HG02588 (cell line): Measurements from ENCODE around the gene ABCA6.
"Not testable (repeated sequence)": the region's sequence is repeated elsewhere in the genome, so short reads cannot be mapped to it uniquely, and the experiment has no call there.

ENCODE experiments used
- ATAC-seq: cut with Tn5 transposase; IDR thresholded peaks from one replicate; pipeline ENCODE4 v1.9.1; 2021; ENCODE audit warnings: mild to moderate bottlenecking, moderate library complexity; ENCODE audit not compliant: unreplicated experiment

ABCA6 gene, protein sequence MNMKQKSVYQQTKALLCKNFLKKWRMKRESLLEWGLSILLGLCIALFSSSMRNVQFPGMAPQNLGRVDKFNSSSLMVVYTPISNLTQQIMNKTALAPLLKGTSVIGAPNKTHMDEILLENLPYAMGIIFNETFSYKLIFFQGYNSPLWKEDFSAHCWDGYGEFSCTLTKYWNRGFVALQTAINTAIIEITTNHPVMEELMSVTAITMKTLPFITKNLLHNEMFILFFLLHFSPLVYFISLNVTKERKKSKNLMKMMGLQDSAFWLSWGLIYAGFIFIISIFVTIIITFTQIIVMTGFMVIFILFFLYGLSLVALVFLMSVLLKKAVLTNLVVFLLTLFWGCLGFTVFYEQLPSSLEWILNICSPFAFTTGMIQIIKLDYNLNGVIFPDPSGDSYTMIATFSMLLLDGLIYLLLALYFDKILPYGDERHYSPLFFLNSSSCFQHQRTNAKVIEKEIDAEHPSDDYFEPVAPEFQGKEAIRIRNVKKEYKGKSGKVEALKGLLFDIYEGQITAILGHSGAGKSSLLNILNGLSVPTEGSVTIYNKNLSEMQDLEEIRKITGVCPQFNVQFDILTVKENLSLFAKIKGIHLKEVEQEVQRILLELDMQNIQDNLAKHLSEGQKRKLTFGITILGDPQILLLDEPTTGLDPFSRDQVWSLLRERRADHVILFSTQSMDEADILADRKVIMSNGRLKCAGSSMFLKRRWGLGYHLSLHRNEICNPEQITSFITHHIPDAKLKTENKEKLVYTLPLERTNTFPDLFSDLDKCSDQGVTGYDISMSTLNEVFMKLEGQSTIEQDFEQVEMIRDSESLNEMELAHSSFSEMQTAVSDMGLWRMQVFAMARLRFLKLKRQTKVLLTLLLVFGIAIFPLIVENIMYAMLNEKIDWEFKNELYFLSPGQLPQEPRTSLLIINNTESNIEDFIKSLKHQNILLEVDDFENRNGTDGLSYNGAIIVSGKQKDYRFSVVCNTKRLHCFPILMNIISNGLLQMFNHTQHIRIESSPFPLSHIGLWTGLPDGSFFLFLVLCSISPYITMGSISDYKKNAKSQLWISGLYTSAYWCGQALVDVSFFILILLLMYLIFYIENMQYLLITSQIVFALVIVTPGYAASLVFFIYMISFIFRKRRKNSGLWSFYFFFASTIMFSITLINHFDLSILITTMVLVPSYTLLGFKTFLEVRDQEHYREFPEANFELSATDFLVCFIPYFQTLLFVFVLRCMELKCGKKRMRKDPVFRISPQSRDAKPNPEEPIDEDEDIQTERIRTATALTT (N-terminal part only)

DNA sequence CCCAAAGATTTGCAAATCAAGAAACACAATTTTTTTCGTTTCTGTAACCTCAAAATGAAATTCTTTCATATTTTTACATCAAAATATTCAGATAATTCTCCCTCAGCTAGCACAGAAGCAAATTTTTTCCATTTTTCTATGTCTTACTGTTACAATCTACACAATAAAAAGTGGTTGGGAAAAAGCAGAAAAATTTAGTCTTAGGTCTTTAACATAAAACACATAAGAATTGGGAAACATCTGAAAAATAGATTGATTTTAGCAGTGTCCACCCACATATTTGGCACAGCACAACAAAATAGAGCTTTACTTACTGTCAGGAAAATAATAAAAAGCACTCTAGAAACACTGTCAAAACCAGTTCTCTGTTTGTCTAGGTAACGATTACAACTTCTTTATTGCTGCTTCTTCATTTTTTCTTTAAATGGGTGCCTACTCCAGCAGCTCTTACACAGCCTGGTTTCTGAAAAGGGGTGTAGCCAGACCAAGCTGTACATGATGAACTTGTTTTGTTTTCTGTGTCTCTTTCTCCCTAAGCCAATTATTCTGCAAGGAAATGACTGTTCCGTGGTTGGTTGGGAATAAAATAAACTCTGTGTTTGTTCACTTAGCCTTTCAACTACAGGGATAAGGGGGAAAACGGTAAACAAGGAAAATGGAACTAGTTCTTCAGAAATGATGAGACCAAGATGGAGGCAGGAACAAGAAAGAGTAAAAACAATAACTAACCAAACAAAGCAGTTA lies at the start of gene ABCA6:
Gene ABCA6, minus strand, starts transcription at position 465 of the 744 bp plus-strand sequence. CDS start 1,192 bp downstream, outside the sequence.
- no peak for ATAC-seq

DNA sequence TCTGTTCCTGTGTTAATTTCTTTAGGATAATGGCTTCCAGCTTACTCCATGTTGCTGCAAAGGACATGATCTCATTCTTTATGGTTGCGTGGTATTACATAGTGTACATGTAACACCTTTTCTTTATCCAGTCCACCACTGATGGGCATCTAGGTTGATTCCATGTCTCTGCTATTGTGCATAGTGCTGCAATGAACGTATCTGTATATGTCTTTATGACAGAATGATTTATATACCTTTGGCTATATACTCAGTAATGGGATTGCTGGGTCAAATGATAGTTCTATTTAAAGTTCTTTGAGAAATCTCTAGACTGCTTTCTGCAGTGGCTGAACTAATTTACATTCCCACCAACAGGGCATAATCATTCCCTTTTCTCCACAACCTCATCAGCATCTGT lies 47.1 kb upstream of the ABCA6 start:
- no peak for ATAC-seq

GRCh38 chr17:69188064-69188463 lies 46.4 kb upstream of the ABCA6 start:
- no peak for ATAC-seq

GRCh38 chr17:69187294-69187693 lies 45.6 kb upstream of the ABCA6 start:
- no peak for ATAC-seq

DNA sequence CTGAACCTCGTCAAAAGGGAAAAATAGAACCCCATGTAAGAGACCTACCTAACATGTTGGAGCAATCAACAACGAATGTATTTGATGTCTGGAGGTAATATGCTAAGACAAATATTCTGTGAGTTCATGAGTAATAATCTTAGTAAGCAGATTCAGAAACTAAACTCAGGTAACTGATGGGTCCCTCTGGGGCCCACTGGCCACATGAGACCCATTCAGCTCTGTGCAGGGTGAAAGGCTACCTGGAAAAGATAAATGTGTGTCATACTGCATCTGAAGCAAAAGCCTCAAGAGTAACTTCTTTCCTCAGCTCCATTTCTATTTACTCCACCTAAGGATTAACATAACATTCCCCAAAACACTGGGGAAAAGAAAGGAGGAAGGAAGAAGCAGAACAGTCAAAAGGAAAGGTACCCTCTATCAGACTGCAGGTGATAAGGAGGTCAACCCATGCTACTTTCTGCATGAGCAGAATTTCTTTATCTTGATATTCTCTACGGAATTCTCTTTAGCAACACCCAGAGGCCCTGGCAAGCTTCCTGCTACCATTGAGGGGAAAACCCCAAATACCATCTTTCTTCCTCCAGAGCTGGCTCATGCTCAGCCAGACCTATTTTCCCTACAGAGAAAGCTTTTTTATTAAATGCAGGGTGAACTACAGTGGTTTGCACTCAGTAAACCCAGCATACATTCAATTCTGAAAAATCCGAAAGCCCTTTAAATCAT lies 37.7 kb upstream of the ABCA6 start:
- no peak for ATAC-seq

DNA sequence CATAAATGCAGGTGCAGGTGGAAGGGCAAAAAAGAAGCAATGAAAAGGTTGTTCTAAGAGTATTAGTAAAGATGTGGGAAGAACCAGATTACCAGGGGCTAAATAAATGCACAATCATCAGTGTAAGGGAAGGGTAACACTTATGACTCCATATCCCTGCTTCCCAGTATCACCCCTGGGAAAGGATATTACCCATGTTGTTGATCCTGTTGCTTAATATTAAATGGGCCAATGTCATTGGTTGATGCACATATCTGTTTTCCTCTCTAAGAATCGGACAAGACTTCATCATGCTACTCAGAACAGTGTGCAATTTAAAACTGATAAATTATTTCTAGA lies 34.7 kb upstream of the ABCA6 start:
- ATAC-seq, result no peak

- no peak for ATAC-seq
These were observed 34.1 kb upstream of the ABCA6 start for GRCh38 chr17:69175625-69176456.

- ATAC-seq, result no peak
These were observed 33.5 kb upstream of the ABCA6 start for GRCh38 chr17:69175262-69175624.

DNA sequence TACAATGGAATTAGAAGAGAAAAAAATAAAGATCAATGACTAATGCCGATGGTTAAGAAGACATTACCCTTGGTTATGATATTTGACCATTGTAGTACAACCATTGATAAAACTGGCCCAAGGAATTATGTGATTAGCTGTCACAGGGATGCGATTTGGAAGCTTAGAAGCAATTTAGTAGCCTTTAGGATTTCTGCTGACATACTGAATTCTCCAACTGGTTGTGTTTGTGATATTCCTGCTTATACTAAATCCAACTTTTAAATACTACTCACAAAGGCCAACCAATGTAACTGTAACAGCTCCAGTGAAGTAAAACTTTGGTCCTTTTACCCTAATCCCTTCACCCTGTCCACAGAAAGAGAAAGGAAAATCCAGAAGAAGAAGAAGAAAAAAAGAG lies 31.4 kb upstream of the ABCA6 start:
- ATAC-seq, result no peak

GRCh38 chr17:69170377-69170776 lies 28.7 kb upstream of the ABCA6 start:
- no peak for ATAC-seq

- not testable (repeated sequence) for ATAC-seq
These were observed 26.9 kb upstream of the ABCA6 start for GRCh38 chr17:69168642-69169041.

DNA sequence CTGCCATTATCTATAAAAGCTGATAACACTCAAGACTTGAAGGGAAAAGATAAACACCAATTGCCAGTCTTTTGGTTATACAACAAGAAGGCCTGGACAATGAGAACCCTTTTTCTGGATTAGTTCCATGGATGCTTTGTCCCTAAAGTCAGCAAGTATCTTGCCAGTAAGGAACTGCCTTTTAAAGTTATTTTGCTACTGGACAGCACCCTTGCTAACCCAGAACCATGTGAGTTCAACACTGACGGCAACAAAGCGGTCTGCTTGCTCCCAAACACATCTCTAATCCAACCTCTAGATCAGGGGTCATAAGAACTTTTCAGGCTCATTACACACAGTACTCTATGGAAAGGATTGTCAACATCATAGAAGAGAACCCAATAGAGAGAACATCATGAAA lies 25.3 kb upstream of the ABCA6 start:
- no peak for ATAC-seq

DNA sequence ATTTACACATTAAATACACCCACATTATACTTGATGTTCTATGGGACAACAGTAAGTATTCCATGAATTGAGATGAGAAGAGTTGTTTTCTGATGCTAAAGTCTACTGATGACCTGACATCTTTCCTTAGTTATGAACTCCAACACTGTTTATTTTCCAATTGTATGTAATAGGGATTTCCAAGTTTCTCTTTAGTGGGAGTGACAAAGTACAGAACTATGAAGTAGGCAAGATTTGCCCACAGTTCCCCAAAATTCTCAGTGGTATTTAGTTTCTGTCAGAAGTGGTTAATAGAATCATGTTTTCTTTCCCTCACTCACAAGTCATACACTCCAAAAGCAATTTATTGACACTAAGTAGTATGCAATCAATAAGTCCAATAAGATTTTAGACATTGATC lies 22.5 kb upstream of the ABCA6 start:
- no peak for ATAC-seq

GRCh38 chr17:69159418-69159817 lies 17.7 kb upstream of the ABCA6 start:
- ATAC-seq, result no peak

DNA sequence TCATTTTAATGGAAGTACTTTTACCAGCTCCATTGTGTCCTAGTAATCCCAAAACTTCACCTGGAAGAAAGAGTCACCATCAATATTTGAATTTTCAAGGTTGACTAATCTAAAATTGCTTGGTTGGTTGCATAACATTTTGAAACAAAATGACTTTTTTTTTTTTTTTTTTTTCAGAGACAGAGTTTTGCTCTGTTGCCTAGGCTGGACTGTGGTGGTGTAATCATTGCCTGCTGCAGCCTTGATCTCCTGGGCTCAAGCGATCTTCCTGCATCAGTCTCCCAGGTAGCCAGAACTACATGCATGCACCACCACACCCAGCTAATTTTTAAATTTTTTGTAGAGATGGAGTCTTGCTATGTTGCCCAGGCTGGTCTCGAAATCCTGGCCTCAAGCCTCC lies 12.6 kb upstream of the ABCA6 start:
- ATAC-seq, result no peak

DNA sequence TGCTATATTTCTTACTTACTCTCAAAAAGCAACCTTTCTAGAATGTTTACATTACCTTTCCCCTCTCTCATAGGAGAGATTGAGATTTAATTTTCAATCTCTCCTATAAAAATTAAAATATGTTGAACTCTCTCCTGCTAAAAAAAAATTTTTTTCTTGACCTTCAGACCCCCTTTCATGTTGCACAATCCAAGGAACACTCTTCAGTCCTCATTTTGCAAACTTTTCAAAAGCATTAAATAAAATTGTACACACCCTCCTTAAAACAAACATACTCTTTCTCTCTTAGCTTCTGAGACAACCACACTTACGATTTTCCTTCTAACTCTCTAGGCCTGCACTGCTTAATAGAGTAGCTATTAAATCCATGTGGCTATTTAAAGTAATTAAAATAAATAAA lies 8.6 kb upstream of the ABCA6 start:
- no peak for ATAC-seq

DNA sequence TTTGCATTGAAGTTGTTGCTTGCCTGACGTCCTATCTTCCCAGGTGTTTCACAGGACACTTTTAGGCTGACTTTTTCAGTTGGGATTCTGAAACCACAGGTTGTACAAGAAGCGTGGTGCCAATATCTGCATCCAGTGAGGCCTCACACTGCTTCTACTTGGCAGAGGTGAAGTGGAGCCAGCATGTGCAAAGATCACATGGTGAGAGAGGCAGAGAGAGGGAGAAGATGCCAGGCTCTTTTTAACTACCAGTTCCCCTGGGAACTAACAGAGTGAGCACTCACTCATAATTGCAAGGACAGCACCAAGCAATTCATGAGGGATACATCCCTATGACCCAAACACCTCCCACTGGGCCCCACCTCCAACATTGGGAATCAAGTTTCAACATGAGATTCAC lies 5.8 kb upstream of the ABCA6 start:
- ATAC-seq, result no peak

- no peak for ATAC-seq
These were observed 2.9 kb upstream of the ABCA6 start for GRCh38 chr17:69144331-69145255.
